GM12801 (cell line): ENCODE measurements around the gene LFNG.

Experiments
- TF ChIP-seq, protein P1 (sequence below): IDR thresholded peaks from one replicate; pipeline ENCODE4 v1.5.1; 2011; ENCODE audit warnings: control low read depth; ENCODE audit not compliant: insufficient read length; ENCODE audit errors: extremely low read depth

LFNG gene

DNA sequence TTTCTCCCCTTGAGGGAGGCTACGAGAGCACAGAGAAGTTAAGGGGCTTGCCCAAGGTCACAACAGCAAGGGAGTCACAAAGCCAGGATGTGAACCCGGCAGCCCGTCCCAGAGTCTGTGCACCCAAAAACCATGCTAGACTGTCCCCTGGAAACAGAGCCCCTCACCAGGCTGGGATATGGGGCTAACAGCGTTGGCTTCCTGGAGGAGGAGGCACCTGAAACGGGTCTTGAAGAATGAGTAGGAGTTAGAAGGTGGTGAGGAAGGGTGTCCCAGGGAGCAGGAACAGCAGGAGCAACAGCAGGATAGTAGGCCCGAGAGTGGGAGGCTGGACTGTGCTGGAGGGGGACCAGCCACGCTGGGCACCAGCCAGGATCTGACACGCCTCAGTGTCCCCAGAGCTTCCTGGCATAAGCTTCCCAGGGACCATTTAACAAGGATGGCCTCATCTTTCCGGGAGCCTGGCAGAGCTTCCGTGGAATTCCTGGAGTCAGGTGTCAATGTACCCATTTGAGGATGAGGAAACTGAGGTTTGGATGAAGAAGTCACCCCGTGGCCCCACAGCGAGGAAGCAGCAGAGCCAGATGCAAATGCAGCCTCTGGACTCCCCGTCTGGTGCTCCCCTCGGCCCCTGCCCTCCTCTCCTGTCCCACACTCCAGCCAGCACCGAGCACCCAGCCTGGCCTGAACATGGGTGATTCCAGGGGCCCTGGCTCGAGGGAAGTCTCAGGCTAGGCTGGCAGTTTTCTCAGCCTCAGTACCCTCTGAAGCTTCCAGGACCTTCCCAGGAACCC lies 40.1 kb upstream of the LFNG start:
- TF ChIP-seq, protein P1, sequence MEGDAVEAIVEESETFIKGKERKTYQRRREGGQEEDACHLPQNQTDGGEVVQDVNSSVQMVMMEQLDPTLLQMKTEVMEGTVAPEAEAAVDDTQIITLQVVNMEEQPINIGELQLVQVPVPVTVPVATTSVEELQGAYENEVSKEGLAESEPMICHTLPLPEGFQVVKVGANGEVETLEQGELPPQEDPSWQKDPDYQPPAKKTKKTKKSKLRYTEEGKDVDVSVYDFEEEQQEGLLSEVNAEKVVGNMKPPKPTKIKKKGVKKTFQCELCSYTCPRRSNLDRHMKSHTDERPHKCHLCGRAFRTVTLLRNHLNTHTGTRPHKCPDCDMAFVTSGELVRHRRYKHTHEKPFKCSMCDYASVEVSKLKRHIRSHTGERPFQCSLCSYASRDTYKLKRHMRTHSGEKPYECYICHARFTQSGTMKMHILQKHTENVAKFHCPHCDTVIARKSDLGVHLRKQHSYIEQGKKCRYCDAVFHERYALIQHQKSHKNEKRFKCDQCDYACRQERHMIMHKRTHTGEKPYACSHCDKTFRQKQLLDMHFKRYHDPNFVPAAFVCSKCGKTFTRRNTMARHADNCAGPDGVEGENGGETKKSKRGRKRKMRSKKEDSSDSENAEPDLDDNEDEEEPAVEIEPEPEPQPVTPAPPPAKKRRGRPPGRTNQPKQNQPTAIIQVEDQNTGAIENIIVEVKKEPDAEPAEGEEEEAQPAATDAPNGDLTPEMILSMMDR: no peak

DNA sequence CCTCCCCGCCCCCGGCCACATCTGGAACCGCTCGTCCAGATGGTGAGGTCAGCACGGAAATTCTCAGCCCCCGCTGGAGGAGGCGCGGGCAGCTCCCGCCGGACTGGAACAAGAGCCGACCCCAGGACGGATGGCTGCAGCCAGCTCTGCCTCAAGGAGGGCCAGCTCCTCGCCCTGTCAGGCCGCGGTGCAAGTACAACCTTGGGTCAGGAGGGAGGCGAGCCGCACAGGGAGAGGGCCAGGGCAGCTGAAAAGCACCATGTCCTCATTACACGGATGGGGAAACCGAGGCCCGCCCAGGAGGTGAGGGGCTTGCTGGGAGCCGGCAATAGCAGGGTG lies 39.5 kb upstream of the LFNG start:
- TF ChIP-seq, protein P1: no peak

DNA sequence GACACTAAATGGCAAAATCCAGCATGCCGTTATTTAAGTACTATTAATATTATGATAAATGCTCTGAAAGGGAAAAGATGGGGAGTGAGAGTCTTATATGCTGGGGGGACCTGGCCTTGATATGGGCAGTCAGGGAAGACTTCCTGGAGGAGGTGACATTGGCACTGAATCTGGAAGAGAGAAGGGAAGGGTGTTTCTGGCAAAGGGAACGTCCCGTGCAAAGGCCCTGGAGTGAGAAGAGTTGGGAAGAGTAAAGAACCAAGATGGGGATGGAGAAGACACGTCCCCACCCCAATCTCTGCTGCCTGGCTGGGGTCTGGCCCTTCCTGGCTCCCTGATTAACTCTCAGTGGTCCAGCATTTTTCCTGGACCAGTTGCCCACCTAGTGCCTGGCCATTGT lies 38.4 kb upstream of the LFNG start:
- TF ChIP-seq, protein P1: no peak

DNA sequence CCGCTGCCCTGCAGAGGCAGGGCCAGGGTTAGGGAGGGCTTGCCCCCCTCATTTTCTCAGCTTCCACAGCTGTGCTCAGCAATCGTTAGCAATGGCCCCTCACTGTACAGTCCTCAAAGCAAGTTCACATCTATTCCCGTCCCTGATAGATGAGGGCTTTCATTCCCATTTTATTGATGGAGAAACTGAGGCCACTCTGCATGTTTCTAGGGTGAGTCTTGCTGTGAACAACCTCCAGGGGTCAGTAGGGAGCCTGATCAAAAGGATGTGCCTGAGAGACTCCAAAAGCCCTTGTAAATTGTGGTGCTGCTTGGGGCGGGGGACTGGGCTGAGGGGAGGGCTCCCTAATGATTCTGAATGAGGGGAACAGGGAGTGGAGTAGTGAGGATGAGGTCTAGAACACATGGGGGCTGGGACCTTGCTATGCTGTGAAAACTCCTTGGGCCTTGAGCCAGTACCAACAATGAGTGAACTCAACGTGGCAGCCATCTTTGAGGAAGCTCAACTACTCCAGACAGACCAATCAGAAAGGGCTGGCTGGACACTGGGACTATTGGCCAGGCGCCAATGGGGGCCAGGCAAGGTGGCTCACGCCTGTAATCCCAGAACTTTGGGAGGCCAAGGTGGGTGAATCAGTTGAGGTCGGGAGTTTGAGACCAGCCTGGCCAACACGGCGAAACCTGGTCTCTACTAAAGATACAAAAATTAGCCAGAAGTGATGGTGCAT lies 36.7 kb upstream of the LFNG start:
- TF ChIP-seq, protein P1: no peak

DNA sequence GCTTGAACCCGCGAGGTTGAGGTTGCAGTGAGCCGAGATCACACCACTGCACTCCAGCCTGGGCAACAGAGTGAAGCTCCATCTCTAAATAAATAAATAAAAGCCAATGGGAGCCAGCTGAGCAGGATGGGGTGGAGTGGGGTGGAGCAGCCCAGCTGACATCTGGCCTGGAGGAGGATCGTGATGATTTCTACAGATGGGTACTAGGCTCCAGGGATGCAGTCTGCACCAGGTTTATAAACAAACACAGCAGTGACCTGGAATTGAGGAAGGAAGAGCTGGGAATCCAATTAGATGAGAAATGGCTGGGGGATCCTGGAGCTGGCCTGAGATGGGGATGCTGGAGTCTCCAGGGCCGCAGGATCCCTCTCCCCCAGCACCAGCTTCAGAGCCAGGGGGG lies 36.1 kb upstream of the LFNG start:
- TF ChIP-seq, protein P1: no peak

DNA sequence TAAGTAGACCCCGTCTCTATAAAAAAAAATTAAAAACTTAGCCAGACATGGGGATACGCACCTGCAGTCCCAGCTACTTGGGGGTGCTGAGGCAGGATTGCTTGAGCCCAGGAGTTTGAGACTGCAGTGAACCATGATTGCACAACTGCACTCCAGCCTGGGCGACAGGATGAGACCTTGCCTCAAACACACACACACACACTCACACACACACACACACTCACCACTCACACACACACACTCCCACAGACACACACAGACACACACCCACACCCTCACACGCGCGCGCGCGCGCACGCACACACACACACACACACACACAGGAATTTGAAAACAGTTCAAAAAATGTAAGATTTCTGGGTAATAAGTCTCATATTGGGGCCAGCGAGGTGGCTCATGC lies 34.7 kb upstream of the LFNG start:
- TF ChIP-seq, protein P1: no peak

DNA sequence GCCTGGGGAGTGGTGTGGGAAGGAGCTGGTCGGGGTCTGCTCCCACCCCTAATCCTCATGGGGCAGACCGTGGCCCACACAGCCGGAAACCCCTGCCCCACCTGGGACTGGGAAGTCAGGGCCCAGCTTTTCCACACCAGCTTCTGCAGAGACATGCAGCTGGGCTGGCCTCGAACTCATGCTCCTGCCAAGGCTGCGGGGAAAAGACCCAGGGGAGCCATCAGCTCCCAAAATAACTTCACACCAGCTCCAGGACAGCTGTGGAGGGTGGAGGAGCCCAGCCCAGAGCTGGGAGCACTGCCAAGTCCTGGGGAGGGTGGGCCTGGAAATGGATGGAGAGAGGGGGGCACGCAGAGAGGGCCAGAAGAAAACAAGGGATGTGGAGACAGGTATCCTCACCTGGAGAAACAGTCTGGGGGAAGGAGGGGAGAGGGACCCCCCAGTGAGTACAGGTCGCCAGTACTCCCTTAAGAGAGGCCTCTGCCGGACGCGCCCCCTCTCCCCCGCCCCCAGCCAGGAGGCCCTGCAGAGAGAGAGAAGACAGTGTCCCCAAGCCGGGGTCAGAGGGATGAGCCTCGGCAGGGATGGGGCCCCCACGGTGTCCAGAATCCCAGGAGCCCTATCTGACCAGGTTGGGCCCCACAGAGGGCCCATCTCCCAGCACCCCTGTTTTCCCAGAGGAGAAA lies 31.8 kb upstream of the LFNG start:
- TF ChIP-seq, protein P1: no peak
